Fibroblast of the aortic adventitia (primary cell): ENCODE data around the gene CHST12. TPM values are rescaled to one million over a fixed set of nuclear protein-coding genes. Genes with fewer than 3 reads are reported as not detected.

Experiments
- DNase-seq: peaks from one replicate; pipeline ENCODE4 v3.0.0-alpha.2; 2010; ENCODE audit warnings: low read depth
- H3K4me3 ChIP-seq: 2 replicates; pipeline ENCODE4 v1.5.1; 2011; ENCODE audit warnings: low read depth, mild to moderate bottlenecking, control low read depth, low read length, moderate library complexity
- CTCF ChIP-seq: IDR thresholded peaks from 2 replicates; pipeline ENCODE4 v1.5.1; 2011; ENCODE audit warnings: mild to moderate bottlenecking, low read length, control low read depth, inconsistent platforms; ENCODE audit not compliant: insufficient read depth
- total RNA-seq: library from RNA; depleted of rRNA; stranded (reverse); fragments of >200 nt; gene quantifications from 2 replicates; pipeline ENCODE4 v1.2.3, GENCODE V29; 2012; ENCODE audit warnings: low replicate concordance

The CHST12 gene
- total RNA-seq, 1 donor: 4.2 TPM

- no peak overlapping the region for H3K4me3 ChIP-seq
- no peak for TF ChIP-seq CTCF
- DNase-seq: peak; percentile 39
These were observed 67.6 kb downstream of the CHST12 start for GRCh38 chr7:2471022-2471329.

- no peak for DNase-seq
- TF ChIP-seq CTCF: no peak
- no peak overlapping the region for H3K4me3 ChIP-seq
These were observed 68.0 kb downstream of the CHST12 start for GRCh38 chr7:2471396-2471795.

GRCh38 chr7:2472739-2473138, 69.3 kb downstream of the CHST12 start:
- DNase-seq: no peak
- H3K4me3 ChIP-seq: no peak overlapping the region
- TF ChIP-seq CTCF: no peak

- no peak for DNase-seq
- no peak for TF ChIP-seq CTCF
- no peak overlapping the region for H3K4me3 ChIP-seq
These were observed 70.2 kb downstream of the CHST12 start for GRCh38 chr7:2473496-2474180.

- TF ChIP-seq CTCF: no peak
These were observed 70.8 kb downstream of the CHST12 start for GRCh38 chr7:2474224-2474623.

GRCh38 chr7:2474813-2475677, 71.6 kb downstream of the CHST12 start:
- DNase-seq: no peak
- H3K4me3 ChIP-seq: no peak overlapping the region
- TF ChIP-seq CTCF: no peak

More at GRCh38 chr7:2474224-2474623, 70.8 kb downstream of the CHST12 start:
- DNase-seq: no peak
- no peak overlapping the region for H3K4me3 ChIP-seq
